HG02973 (cell line): ENCODE results near the gene TYMP.

Experiments used
- ATAC-seq: cut with Tn5 transposase; IDR thresholded peaks from one replicate; pipeline ENCODE4 v1.9.1; 2021; ENCODE audit warnings: moderate library complexity; ENCODE audit not compliant: unreplicated experiment

TYMP gene

GRCh38 chr22:50563413-50564160 is 33.8 kb upstream of the TYMP start:
- ATAC-seq: no peak

- ATAC-seq: peak; percentile 89
Measured at GRCh38 chr22:50562523-50563412, 33.0 kb upstream of the TYMP start, which contains the start of gene SYCE3. Gene SYCE3, minus strand, starts transcription at chr22:50562919. Its CDS starts 6,514 bp downstream, at chr22:50556405.

- no peak for ATAC-seq
Measured at GRCh38 chr22:50561401-50562358, 31.9 kb upstream of the TYMP start.

GRCh38 chr22:50560034-50560433 is 30.2 kb upstream of the TYMP start:
- ATAC-seq: no peak

- ATAC-seq: no peak
Measured at GRCh38 chr22:50556703-50557102, 26.9 kb upstream of the TYMP start.

GRCh38 chr22:50553310-50553709 is 23.5 kb upstream of the TYMP start:
- ATAC-seq: no peak

- ATAC-seq: no peak
Measured at GRCh38 chr22:50551160-50551752, 21.4 kb upstream of the TYMP start.

GRCh38 chr22:50550395-50550794 is 20.6 kb upstream of the TYMP start:
- no peak for ATAC-seq

- no peak for ATAC-seq
Measured at GRCh38 chr22:50548921-50549790, 19.3 kb upstream of the TYMP start.

GRCh38 chr22:50548040-50548920 is 18.5 kb upstream of the TYMP start:
- ATAC-seq: no peak

- ATAC-seq: no peak
Measured at GRCh38 chr22:50547263-50547985, 17.6 kb upstream of the TYMP start.

GRCh38 chr22:50546326-50547262 is 16.8 kb upstream of the TYMP start:
- no peak for ATAC-seq

- no peak for ATAC-seq
Measured at GRCh38 chr22:50545522-50546325, 15.9 kb upstream of the TYMP start, which contains the start of gene KLHDC7B. Gene KLHDC7B, plus strand, starts transcription at chr22:50545899. Its CDS starts 345 bp downstream, at chr22:50546244.

- ATAC-seq: no peak
Measured at GRCh38 chr22:50544746-50545253, 15.0 kb upstream of the TYMP start.

GRCh38 chr22:50544078-50544745 is 14.4 kb upstream of the TYMP start:
- ATAC-seq: no peak
